RPMI7951 (cell line): Measurements from ENCODE around the gene PRKCZ. TPM values are rescaled to one million over a fixed set of nuclear protein-coding genes. Genes with fewer than 3 reads are reported as not detected.

ENCODE experiments used
- DNase-seq: peaks from one replicate; pipeline ENCODE4 v3.0.0-alpha.2; 2012; ENCODE audit warnings: low read depth
- total RNA-seq: library from RNA; depleted of rRNA; stranded (reverse); fragments of >200 nt; shearing (Covaris generic); gene quantifications from 2 replicates; pipeline ENCODE4 v1.2.3, GENCODE V29; 2014; rRNA removed

PRKCZ gene
- total RNA-seq, 1 experiment from 2014 or later: 2.3 TPM

GRCh38 chr1:2229037-2229864 lies 179.0 kb downstream of the PRKCZ start:
- peak; percentile 76 for DNase-seq

DNA sequence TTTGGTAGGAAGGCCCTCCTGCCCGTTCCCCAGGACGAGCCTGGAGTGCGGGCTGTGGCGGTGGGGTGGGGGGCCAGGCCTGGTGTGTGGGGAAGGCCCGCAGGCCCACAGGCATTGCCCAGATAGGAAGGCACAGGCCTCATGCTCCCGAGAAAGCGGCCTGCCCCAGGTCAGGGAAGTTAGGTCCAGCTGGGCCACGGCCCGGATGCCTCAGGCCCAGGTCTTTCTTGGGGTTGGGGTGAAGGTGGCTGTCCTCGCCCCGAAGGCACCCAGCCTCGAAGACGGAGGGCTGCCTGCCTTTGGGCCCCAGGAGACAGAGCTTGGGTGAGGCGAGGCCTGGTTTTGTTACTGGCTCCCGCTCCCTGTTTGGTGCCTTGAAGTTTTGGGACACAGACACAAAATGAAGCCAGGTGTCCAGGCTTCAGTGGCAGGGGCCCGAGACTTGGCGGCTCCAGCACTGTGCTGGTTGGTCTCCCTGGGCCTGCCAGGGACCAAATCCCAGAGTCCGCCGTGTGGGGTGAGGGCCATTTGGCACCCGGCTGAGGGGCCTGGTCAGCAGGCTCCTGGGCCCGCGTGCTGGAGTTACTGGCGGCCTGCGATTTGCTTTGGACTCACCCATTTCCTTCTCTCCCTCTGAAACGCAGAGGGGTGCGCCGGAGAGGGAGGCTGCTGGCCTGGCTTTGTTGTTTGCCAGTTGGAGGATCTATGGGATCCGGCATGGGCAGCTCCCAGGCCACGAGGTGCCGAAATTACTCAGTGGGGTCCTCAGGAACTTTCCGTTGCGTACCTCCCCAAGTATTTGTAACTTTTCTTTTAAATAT lies 179.9 kb downstream of the PRKCZ start:
- peak; percentile 53 for DNase-seq

- peak; percentile 49 for DNase-seq
These were observed 180.7 kb downstream of the PRKCZ start for GRCh38 chr1:2230781-2231531.

DNA sequence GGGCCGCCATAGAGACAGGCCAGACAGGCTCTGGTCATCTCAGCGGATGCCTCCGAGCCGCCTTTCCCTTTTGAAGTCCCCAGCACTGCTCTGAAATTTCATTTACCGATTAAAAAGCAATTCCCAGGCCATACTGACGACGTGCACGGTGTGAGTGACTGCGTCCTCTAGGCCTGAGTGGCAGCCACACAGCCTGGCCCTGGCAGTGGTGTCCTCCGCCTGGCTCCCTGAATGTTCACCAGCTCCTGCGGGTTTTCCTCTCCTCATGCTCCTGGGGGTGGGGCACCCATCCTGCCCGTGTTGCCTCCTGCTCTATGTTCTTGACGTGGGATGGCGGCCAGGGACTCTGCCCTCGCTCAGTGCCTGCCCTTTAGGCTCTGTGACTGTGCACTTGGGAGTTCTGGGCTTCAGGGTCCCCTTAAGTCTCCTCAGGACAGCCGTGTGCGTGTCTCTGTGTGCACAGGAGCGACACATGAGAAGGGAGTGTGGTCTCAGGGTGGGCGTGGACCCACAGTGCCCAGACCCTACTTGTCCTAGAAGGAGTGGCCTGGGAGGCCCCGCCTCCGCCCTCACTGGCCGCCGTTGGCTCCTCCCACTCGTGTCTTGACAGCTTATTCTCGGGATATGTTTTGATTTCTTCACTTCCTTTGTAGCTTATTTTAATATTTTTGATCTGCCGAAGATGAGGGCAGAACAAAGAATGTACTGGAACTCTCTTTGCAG lies 181.5 kb downstream of the PRKCZ start:
- peak; percentile 63 for DNase-seq

GRCh38 chr1:2232255-2232915 lies 182.2 kb downstream of the PRKCZ start:
- no peak for DNase-seq

DNA sequence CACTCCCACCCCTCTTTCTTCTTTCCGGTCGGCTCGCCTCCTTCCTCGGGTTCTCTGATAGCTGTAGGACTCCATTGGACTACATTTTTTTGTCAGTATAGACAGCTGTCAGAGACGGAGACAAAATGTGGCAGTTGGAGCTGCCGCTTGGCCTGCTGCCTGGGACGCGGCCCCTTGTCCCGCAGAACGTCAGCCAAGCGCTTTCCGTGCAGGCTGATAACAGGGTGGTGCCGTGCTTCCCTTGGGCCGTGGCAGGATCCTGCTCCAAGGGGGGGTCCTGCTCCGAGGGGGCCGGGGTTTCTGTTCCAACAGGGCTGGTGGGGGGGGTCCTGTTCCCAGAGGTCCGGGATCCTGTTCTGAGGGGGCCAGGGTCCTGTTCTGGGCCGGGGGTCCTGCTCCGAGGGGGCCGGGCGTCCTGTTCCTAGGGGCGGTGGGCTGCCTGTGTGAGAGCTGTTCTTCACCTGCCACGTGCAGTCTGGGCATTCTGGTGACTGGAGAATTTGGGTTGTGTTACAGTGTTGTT lies 182.8 kb downstream of the PRKCZ start:
- DNase-seq: no peak

- no peak for DNase-seq
These were observed 183.3 kb downstream of the PRKCZ start for GRCh38 chr1:2233468-2233867.

DNA sequence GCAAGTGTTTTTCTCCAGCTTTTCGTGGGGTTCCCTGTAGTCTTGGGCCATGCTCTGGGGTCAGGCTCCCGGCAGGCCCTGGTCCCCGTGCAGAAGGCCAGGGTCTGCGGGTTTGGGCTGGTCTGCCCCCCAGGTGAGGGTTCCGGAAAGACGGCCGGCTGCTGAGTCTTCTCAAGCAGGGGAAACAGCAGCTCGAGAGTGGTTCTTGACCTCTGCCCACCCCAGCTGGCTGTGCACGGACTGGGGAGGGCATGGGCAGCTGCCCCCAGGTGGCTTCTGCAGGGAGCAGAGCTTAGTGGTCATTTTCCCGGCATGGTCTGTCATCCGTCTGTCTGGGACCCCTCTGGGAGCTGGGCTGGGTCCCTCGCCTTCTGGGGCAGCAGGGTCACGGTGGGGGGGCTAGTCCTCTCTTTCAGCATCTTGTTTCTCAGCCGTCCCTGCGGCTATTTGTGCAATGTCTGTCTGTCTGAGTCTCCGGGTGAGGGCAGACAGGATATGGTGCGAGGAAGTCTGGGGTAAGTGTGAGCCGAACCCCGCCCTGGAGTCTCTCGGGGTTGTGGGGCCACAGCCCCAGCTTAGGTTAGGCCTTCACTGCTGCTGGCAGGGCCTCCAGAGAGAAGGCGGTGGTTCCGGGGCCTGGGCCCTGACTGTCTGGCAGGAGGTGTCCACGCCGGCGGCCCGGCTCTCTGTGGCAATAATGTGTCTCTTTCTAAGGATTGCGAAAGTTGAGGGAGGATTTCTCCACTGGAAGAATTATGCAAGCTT lies 184.0 kb downstream of the PRKCZ start:
- DNase-seq: peak; percentile 90

GRCh38 chr1:2234762-2235113 lies 184.5 kb downstream of the PRKCZ start:
- no peak for DNase-seq

Other genes starting within 250 kb of the PRKCZ start
- 87.6 and 97.9 TPM in 2 replicates for gene GNB1, start 159.3 kb upstream of the PRKCZ start, total RNA-seq
- not detected in 2 replicates for gene CALML6, start 135.2 kb upstream of the PRKCZ start, total RNA-seq
- gene TMEM52, start 131.1 kb upstream of the PRKCZ start, total RNA-seq: 0.39 and 0.48 TPM in 2 replicates
- 0.10 TPM in 1 of 2 replicates, not detected in the other for gene CFAP74, start 46.6 kb upstream of the PRKCZ start, total RNA-seq
- gene GABRD, start 31.1 kb upstream of the PRKCZ start, total RNA-seq: 1.3 TPM in 1 of 2 replicates, not detected in the other
- gene FAAP20, start 144.4 kb downstream of the PRKCZ start, total RNA-seq: 30.3 and 38.3 TPM in 2 replicates
- gene SKI, start 177.9 kb downstream of the PRKCZ start, total RNA-seq: 3.5 and 7.7 TPM in 2 replicates